Endothelial cell of umbilical vein (primary cell): ENCODE measurements around the gene PARD3B. TPM values are rescaled to one million over a fixed set of nuclear protein-coding genes. Genes with fewer than 3 reads are reported as not detected.

Experiments
- BruUV-seq: library from RNA; stranded (reverse); fragments of 400-500 nt; replicated peaks from 2 replicates; lab custom pipeline; 2021; lab: Mats Ljungman, UMichigan
- CTCF ChIA-PET: fragments of 300-600, 350-600 bp; sonication (Branson Sonifier 250); formaldehyde crosslinking; loops from one replicate; lab custom pipeline; 2021; ENCODE audit warnings: antibody characterized with exemption, inconsistent platforms; lab: Charles Lee
- POLR2A ChIA-PET: fragments of 300-600, 350-600 bp; sonication (Branson Sonifier 250); formaldehyde crosslinking; loops from one replicate; lab custom pipeline; 2021; ENCODE audit warnings: antibody characterized with exemption, inconsistent platforms; lab: Charles Lee
- DNase-seq: peaks from one replicate; pipeline ENCODE4 v3.0.0-alpha.2; 2011; ENCODE audit warnings: low read depth, low spot score
- FAIRE-seq: peaks from 2 replicates; lab custom pipeline; 2011; peaks lifted over from hg19 to GRCh38; lab: Jason Lieb, UNC
- H2AFZ ChIP-seq: 2 replicates; pipeline ENCODE4 v1.6.0; 2012; ENCODE audit warnings: low read depth, low read length, control low read depth, inconsistent platforms
- H3K27ac ChIP-seq: 2 replicates; pipeline ENCODE4 v1.5.1; 2011; ENCODE audit warnings: low read depth, mild to moderate bottlenecking, control low read depth, low read length, moderate library complexity; ENCODE audit not compliant: insufficient read depth
- H3K27me3 ChIP-seq, 2 experiments: 2 replicates each; pipeline versions ENCODE4 v1.6.0 to v1.6.1; 2011; ENCODE audit warnings: low read length in 2 of 2, mixed read lengths in 1 of 2; ENCODE audit not compliant: control insufficient read depth in 2 of 2, insufficient read depth in 2 of 2
- H3K36me3 ChIP-seq, 2 experiments: 2 replicates in 1 of 2; 3 replicates in 1 of 2; pipeline ENCODE4 v1.5.1; 2011; ENCODE audit warnings: low read length in 2 of 2, mild to moderate bottlenecking in 1 of 2, moderate library complexity in 1 of 2; ENCODE audit not compliant: control insufficient read depth in 2 of 2, insufficient read depth in 2 of 2; ENCODE audit errors: extremely low read depth in 1 of 2
- H3K4me1 ChIP-seq: 3 replicates; pipeline ENCODE4 v1.5.1; 2011; ENCODE audit warnings: mild to moderate bottlenecking, low read length; ENCODE audit not compliant: control insufficient read depth, insufficient read depth; ENCODE audit errors: extremely low read depth
- H3K4me2 ChIP-seq: 2 replicates; pipeline ENCODE4 v1.6.1; 2011; ENCODE audit warnings: low read length, control low read depth, mixed read lengths; ENCODE audit not compliant: insufficient read depth
- H3K4me3 ChIP-seq, 3 experiments: fragments of 200-600 bp in 1 of 3; sonication (generic), shearing (Covaris generic) in 1 of 3; replicated peaks in 1 of 3; 2 replicates each; pipeline ENCODE4 v1.5.1; 2011 to 2016; ENCODE audit warnings: control low read depth in 3 of 3, low read length in 3 of 3, mild to moderate bottlenecking in 2 of 3, inconsistent platforms in 1 of 3, low read depth in 1 of 3, moderate library complexity in 1 of 3; ENCODE audit not compliant: insufficient read depth in 1 of 3
- H3K79me2 ChIP-seq: 2 replicates; pipeline ENCODE4 v1.6.0; 2012; ENCODE audit warnings: low read length, inconsistent platforms; ENCODE audit not compliant: control insufficient read depth, insufficient read depth
- H3K9ac ChIP-seq: replicated peaks from 2 replicates; pipeline ENCODE3; 2011; ENCODE audit warnings: low read length, control low read depth; ENCODE audit not compliant: insufficient read depth; ENCODE audit errors: extremely low read depth
- H3K9me1 ChIP-seq: replicated peaks from 3 replicates; pipeline ENCODE4 v1.6.0; 2011; ENCODE audit warnings: mild to moderate bottlenecking, low read length; ENCODE audit not compliant: control insufficient read depth, insufficient read depth; ENCODE audit errors: extremely low read depth
- H3K9me3 ChIP-seq: replicated peaks from 2 replicates; pipeline ENCODE4 v1.5.1; 2012; ENCODE audit warnings: low read length, inconsistent platforms; ENCODE audit not compliant: control insufficient read depth, insufficient read depth
- H4K20me1 ChIP-seq: replicated peaks from 2 replicates; pipeline ENCODE3; 2011; ENCODE audit warnings: mild to moderate bottlenecking, low read length; ENCODE audit not compliant: control insufficient read depth, insufficient read depth; ENCODE audit errors: extremely low read depth
- EZH2 ChIP-seq: IDR thresholded peaks from 2 replicates; pipeline ENCODE4 v1.6.1; 2012; ENCODE audit warnings: borderline replicate concordance, low read depth, mild to moderate bottlenecking, moderate library complexity, low read length, inconsistent platforms; ENCODE audit not compliant: severe bottlenecking
- FOS ChIP-seq: IDR thresholded peaks from 2 replicates; pipeline ENCODE4 v1.6.1; 2011; ENCODE audit warnings: mild to moderate bottlenecking, low read length, moderate library complexity, borderline replicate concordance; ENCODE audit not compliant: insufficient read depth
- GATA2 ChIP-seq: IDR thresholded peaks from 2 replicates; pipeline ENCODE4 v1.7.0; 2011; ENCODE audit warnings: low read depth, mild to moderate bottlenecking, moderate library complexity, mixed read lengths, low read length; ENCODE audit not compliant: insufficient read length, insufficient read depth
- dilution Hi-C: fragments of 300-500 bp; cut with MboI; formaldehyde crosslinking; loops from one replicate; pipeline ENCODE4 v1.15.0; 2019; ENCODE audit warnings: low sequenced_read_pairs; ENCODE audit not compliant: extremely low pct_ligation_motif_present
- intact Hi-C: fragments of 100-400 bp; cut with micrococcal nuclease; formaldehyde crosslinking; loops from one replicate; pipeline ENCODE4 v1.10.0; 2022
- polyA plus RNA-seq, 4 experiments: library from polyadenylated mRNA; depleted of rRNA in 3 of 4; stranded (reverse) in 3 of 4; unstranded in 1 of 4; fragments of >200 nt; gene quantifications; 2 replicates each; pipeline versions ENCODE4 v1.2.1 to v1.2.3, GENCODE V29; 2011 to 2012; ENCODE audit warnings: missing spikeins in 1 of 4
- total RNA-seq: library from RNA; stranded (reverse); gene quantifications from 2 replicates; pipeline ENCODE4 v1.2.3, GENCODE V29; 2021
- TF ChIP-seq, protein P1 (sequence below), 2 donors: IDR thresholded peaks; 1 replicate in 1 of 2; 2 replicates in 1 of 2; pipeline ENCODE4 v1.5.1; 2011; ENCODE audit warnings: low read length in 2 of 2, mild to moderate bottlenecking in 2 of 2, moderate library complexity in 2 of 2, control low read depth in 1 of 2, inconsistent platforms in 1 of 2, low read depth in 1 of 2; ENCODE audit not compliant: insufficient read depth in 1 of 2; ENCODE audit errors: extremely low read depth in 1 of 2
- TF ChIP-seq, protein P2 (sequence below): IDR thresholded peaks from 2 replicates; pipeline ENCODE4 v1.6.1; 2011; ENCODE audit not compliant: insufficient read depth, insufficient read length

The PARD3B gene
- total and polyA plus RNA-seq, 2 donors (not counting 3 experiments of a cell fraction or from before 2014, with no cell fraction given) = 2.2 to 30.9 TPM

DNA sequence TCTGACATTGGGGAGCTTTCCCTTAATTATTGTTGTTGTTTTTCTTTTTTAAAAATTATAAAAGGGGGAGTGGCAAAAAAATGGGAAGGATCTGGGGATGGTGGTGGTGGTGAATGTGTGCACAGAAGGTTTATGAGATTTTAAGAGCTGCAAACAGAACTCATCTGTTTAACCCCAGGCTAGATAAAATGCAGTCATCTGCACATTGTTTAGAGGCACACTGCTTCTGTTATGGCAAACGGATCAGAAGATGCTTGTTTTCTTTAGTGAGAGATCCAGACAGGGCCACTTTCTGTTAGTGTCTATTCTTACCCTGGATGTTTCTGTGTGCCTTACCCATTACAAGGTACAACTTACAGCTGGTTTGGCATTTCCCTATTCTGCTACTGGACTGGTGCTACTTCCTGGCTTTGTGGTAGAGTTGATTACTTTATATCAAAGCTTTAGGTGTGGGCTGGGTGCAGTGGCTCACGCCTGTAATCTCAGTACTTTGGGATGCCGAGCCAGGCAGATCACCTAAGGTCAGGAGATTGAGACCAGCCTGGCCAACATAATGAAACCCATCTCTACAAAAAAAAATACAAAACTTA lies 1068.8 kb downstream of the PARD3B start:
- Histone ChIP-seq H3K36me3 (no peaks in the 10 kb centered on the region), H4K20me1 (no peaks in the 10 kb centered on the region), H3K79me2 (no peaks in the 10 kb centered on the region), H3K4me3 (no peak overlapping the region), H3K9ac (no peak overlapping the region), H3K4me1 (no peaks in the 10 kb centered on the region), H3K9me1 (no peaks in the 10 kb centered on the region), H3K27ac (no peak overlapping the region), H3K27me3 (no peaks in the 10 kb centered on the region), H2AFZ (no peak overlapping the region), H3K9me3 (no peaks in the 10 kb centered on the region), H3K4me2 (no peak overlapping the region)
- FAIRE-seq (no peak), DNase-seq (no peak)
- BruUV-seq = no TSS peak
- TF ChIP-seq GATA2 (no peak), EZH2 (no peak), FOS (no peak)
- TF ChIP-seq, protein P1, sequence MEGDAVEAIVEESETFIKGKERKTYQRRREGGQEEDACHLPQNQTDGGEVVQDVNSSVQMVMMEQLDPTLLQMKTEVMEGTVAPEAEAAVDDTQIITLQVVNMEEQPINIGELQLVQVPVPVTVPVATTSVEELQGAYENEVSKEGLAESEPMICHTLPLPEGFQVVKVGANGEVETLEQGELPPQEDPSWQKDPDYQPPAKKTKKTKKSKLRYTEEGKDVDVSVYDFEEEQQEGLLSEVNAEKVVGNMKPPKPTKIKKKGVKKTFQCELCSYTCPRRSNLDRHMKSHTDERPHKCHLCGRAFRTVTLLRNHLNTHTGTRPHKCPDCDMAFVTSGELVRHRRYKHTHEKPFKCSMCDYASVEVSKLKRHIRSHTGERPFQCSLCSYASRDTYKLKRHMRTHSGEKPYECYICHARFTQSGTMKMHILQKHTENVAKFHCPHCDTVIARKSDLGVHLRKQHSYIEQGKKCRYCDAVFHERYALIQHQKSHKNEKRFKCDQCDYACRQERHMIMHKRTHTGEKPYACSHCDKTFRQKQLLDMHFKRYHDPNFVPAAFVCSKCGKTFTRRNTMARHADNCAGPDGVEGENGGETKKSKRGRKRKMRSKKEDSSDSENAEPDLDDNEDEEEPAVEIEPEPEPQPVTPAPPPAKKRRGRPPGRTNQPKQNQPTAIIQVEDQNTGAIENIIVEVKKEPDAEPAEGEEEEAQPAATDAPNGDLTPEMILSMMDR (IDR thresholded peaks at IDR 0.05; ENCODE audit: extremely low read depth in 1 of 2, insufficient read depth in 1 of 2, low read depth in 1 of 2, low read length in 2 of 2) = no peak
- TF ChIP-seq, protein P2, sequence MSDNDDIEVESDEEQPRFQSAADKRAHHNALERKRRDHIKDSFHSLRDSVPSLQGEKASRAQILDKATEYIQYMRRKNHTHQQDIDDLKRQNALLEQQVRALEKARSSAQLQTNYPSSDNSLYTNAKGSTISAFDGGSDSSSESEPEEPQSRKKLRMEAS = no peak
- CTCF ChIA-PET = no interaction called here
- POLR2A ChIA-PET = no interaction called here
- intact Hi-C loops = no loop called here
- dilution Hi-C loops = no loop called here
